ENCODE results near the gene SLC7A14.

GRCh38 chr3:170585937-170586310 lies at the start of gene SLC7A14:
- TF ChIP-seq MAX (IDR thresholded peaks at IDR 0.05; ENCODE audit: low read depth, low read length) (no peak), POLR2A (IDR thresholded peaks at IDR 0.05; ENCODE audit: extremely low read depth, insufficient read length) (no peak), CTCF (IDR thresholded peaks at IDR 0.05; ENCODE audit: low read depth, low read length) (no peak), MYC (IDR thresholded peaks at IDR 0.05; ENCODE audit: low read depth, low read length) (no peak)

All from NB4 (cell line).